ENCODE results near the gene FAM120B.

Gene FAM120B

DNA sequence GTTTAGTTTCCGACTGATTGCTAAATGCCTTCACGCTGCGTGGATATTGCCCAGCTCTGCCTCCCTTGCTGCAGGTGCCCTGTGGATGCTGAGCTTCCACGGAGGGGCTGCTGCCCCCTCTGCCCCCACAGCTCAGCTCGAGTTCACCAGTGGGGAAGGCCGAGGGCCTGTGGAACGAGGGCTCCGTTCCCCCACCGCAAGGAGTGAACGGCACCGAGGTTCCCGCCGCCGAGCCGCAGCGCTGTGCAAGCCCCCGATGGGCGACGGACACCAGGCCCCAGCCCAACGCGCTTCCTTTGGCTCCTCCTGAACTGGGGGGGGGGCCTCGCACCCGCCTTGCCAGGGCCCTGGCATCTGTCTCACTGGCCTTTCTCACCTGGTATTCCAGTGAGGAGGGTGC, 33.4 kb upstream of the FAM120B start:
- Histone ChIP-seq H3K27me3 (ENCODE audit: insufficient read depth, poor library complexity, severe bottlenecking) (peaks cover 5% of the 10 kb centered on the region), H3K4me3 (replicated peaks; ENCODE audit: insufficient read depth, low read length) (no peak overlapping the region), H3K27ac (replicated peaks) (no peak overlapping the region)
- no peak for DNase-seq (ENCODE audit: low read depth in 1 of 2, low spot score in 1 of 2)
- TF ChIP-seq GABPA (IDR thresholded peaks at IDR 0.05; ENCODE audit: low read depth): no peak
- TF ChIP-seq, protein P1, sequence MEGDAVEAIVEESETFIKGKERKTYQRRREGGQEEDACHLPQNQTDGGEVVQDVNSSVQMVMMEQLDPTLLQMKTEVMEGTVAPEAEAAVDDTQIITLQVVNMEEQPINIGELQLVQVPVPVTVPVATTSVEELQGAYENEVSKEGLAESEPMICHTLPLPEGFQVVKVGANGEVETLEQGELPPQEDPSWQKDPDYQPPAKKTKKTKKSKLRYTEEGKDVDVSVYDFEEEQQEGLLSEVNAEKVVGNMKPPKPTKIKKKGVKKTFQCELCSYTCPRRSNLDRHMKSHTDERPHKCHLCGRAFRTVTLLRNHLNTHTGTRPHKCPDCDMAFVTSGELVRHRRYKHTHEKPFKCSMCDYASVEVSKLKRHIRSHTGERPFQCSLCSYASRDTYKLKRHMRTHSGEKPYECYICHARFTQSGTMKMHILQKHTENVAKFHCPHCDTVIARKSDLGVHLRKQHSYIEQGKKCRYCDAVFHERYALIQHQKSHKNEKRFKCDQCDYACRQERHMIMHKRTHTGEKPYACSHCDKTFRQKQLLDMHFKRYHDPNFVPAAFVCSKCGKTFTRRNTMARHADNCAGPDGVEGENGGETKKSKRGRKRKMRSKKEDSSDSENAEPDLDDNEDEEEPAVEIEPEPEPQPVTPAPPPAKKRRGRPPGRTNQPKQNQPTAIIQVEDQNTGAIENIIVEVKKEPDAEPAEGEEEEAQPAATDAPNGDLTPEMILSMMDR (IDR thresholded peaks at IDR 0.05; ENCODE audit: insufficient read depth, low read length): no peak
- no peak for TF ChIP-seq SPI1 (IDR thresholded peaks at IDR 0.05; ENCODE audit: borderline replicate concordance, low read depth)

DNA sequence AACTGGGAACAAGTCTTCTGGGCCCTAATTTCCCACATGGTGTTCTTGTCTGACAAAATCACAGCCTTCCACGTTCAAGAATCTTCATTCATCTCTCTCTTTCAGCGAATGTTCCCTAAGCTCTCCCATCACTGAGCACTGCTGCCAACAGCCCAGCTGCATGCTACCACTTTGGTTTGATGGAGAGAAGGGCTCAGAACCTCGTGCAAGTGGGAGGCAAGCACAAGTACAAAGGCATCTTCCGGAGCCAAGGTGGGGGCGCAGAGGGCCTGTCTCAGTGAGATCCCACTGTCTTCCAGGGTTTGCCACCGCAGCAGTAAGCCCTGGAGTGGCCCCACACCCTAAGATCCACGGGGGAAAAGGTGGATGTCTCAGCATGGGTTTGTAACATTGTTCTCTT, 32.9 kb upstream of the FAM120B start:
- H3K4me3 ChIP-seq (replicated peaks; ENCODE audit: insufficient read depth, low read length): no peak overlapping the region
- H3K27ac ChIP-seq (replicated peaks): no peak overlapping the region
- H3K27me3 ChIP-seq (ENCODE audit: insufficient read depth, poor library complexity, severe bottlenecking): peaks cover 5% of the 10 kb centered on the region
- TF ChIP-seq, protein P2, sequence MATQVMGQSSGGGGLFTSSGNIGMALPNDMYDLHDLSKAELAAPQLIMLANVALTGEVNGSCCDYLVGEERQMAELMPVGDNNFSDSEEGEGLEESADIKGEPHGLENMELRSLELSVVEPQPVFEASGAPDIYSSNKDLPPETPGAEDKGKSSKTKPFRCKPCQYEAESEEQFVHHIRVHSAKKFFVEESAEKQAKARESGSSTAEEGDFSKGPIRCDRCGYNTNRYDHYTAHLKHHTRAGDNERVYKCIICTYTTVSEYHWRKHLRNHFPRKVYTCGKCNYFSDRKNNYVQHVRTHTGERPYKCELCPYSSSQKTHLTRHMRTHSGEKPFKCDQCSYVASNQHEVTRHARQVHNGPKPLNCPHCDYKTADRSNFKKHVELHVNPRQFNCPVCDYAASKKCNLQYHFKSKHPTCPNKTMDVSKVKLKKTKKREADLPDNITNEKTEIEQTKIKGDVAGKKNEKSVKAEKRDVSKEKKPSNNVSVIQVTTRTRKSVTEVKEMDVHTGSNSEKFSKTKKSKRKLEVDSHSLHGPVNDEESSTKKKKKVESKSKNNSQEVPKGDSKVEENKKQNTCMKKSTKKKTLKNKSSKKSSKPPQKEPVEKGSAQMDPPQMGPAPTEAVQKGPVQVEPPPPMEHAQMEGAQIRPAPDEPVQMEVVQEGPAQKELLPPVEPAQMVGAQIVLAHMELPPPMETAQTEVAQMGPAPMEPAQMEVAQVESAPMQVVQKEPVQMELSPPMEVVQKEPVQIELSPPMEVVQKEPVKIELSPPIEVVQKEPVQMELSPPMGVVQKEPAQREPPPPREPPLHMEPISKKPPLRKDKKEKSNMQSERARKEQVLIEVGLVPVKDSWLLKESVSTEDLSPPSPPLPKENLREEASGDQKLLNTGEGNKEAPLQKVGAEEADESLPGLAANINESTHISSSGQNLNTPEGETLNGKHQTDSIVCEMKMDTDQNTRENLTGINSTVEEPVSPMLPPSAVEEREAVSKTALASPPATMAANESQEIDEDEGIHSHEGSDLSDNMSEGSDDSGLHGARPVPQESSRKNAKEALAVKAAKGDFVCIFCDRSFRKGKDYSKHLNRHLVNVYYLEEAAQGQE (IDR thresholded peaks at IDR 0.05; ENCODE audit: insufficient replicate concordance, low read depth): no peak
- no peak for TF ChIP-seq GABPA (IDR thresholded peaks at IDR 0.05; ENCODE audit: low read depth)
- TF ChIP-seq, protein P1 (IDR thresholded peaks at IDR 0.05; ENCODE audit: insufficient read depth, low read length): no peak
- no peak for TF ChIP-seq SPI1 (IDR thresholded peaks at IDR 0.05; ENCODE audit: borderline replicate concordance, low read depth)
- TF ChIP-seq POLR2AphosphoS5 (IDR thresholded peaks at IDR 0.05; ENCODE audit: low read depth): no peak
- DNase-seq (ENCODE audit: low read depth in 1 of 2, low spot score in 1 of 2): no peak

DNA sequence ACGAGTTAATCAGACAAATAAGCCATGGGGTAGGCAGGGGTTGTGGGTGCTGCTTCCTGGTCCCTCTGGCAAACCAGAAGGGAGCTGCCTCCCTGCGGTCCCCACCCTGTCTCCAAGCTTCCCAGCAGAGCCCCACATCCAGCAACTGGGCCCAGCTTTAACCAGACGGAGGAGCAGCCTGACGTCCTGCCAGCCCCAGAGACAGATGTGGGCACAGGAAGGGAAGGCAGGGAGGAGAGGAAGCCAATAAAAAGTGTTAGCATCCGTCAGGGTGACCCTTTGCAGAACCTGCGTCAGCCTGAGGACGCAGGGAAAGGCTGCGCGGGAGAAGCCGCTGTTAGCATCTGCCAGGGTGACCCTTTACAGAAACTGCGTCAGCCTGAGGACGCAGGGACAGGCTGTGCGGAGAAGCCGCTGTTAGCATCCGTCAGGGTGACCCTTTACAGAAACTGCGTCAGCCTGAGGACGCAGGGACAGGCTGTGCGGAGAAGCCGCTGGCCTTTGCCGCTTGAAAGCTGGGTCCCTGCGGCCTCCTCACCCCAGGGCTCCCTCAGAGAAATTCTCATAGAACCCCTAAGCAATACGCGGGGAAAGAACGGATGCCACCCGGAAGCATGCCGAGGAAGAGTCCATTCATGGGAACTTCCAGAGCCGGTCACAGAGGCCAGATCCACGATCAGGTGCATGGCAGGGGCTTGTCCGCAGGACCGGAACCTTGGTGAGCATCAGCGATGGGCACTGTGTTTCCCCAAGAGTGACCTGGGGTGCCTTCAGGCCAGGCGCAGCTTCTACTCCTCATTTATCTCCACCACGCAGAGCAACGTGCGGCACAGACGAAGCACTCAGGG, 31.6 kb upstream of the FAM120B start:
- TF ChIP-seq GABPA (IDR thresholded peaks at IDR 0.05; ENCODE audit: low read depth) (no peak), SPI1 (IDR thresholded peaks at IDR 0.05; ENCODE audit: borderline replicate concordance, low read depth) (no peak), POLR2AphosphoS5 (IDR thresholded peaks at IDR 0.05; ENCODE audit: low read depth) (no peak)
- TF ChIP-seq, protein P2 (IDR thresholded peaks at IDR 0.05; ENCODE audit: insufficient replicate concordance, low read depth): no peak
- TF ChIP-seq, protein P1 (IDR thresholded peaks at IDR 0.05; ENCODE audit: insufficient read depth, low read length): no peak
- no peak for DNase-seq (ENCODE audit: low read depth in 1 of 2, low spot score in 1 of 2)
- H3K27ac ChIP-seq (replicated peaks): no peak overlapping the region
- H3K4me3 ChIP-seq (replicated peaks; ENCODE audit: insufficient read depth, low read length): no peak overlapping the region
- peaks cover 5% of the 10 kb centered on the region for H3K27me3 ChIP-seq (ENCODE audit: insufficient read depth, poor library complexity, severe bottlenecking)

All from HL-60 (cell line).